NOMO-1 treated with DMSO at 0.1 percent for 48 hours (cell line): ENCODE data around the gene MOV10L1.
"Not testable (repeated sequence)": the region's sequence is repeated elsewhere in the genome, so short reads cannot be mapped to it uniquely, and the experiment has no call there.

Experiments used
- DNase-seq: peaks from one replicate; lab custom pipeline; 2025; ENCODE audit not compliant: unreplicated experiment; lab: John Stamatoyannopoulos, UW

The MOV10L1 gene

DNA sequence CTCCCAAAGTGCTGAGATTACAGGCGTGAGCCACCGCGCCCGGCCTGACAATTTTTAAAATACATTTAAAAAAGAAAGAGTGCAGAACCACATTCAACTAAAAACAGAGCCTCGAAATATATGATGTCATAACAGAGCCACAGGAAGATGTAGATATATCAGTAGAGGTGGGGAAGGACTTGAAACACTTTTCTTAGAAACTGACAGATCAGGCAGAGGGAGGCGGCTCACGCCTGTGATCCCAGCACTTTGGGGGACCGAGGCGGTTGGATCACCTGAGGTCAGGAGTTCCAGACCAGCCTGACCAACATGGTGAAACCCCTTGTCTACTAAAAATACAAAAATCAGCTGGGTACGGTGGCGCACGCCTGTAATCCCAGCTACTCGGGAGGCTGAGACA lies 11.6 kb upstream of the MOV10L1 start:
- no peak for DNase-seq

DNA sequence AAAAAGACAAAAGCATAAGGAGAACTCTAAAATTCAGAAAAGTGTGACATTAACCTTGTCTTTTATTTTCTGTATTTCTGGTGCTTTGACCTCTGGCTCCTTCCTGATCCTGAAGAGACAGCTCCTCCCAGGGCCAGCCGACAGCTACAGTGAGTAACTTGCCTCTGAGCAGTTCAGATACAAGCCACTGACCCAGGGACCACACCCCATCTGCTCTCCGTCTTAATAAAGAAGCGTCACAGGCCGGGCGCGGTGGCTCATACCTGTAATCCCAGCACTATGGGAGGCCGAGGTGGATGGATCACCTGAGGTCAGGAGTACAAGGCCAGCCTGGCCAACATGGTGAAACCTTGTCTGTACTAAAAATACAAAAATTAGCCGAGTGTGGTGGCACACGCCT lies 11.0 kb upstream of the MOV10L1 start:
- no peak for DNase-seq

DNA sequence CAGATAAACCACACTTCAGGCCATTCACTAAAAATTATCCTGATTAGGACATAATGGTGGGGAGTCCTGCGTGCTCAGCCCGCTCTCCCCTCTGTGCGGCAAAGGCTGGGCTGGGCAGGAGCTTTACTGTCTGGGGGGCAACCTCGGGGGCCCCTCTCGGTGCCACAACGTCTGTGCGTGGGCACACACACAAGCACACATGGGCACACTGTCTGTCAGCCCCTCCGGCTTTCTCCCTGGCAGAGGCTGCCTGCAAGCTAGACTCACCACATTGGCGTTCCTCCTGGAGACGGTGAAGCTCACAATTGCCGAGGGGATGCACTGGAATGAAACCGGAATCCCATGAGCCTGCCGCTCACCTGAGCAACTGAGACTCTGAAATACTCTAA lies 9.7 kb upstream of the MOV10L1 start:
- DNase-seq = no peak

DNA sequence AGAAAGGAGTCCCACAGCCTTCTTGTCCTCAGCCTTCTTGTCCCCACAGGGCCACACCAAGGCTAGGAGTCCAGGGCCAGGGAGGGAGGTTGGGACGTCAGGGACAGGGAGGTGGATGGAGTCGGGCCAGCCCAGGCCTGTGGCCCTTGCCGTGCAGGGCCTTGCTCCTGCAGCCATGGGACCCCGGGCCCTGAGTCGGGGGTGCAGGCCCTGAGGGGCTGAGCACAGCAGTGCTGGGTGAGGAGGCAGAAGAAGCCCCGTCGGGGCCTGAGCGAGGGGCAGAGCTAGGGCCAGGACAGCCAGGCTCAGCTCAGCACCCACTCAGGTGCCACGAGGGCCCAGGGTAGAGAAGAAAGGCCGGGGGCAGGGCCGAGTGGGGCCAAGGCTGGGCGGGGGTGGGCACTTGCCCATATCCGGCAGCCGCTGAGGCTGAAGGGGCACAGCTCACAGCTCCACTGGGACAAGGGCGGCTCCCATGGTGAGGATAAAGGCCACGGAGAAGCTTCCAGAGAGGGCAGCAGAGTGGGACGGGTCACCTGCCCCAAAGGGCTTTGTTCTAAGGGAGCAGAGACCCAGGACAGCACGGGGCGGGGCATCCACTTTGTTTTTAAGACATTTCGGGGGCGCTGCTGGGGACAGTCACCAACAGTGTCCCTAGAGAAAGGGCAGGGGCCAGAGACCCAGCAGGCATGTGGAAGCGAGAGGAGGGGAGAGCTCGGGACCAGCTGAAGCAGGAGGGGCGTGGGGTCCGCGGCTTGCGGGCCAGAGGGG lies 8.2 kb upstream of the MOV10L1 start:
- DNase-seq = no peak

DNA sequence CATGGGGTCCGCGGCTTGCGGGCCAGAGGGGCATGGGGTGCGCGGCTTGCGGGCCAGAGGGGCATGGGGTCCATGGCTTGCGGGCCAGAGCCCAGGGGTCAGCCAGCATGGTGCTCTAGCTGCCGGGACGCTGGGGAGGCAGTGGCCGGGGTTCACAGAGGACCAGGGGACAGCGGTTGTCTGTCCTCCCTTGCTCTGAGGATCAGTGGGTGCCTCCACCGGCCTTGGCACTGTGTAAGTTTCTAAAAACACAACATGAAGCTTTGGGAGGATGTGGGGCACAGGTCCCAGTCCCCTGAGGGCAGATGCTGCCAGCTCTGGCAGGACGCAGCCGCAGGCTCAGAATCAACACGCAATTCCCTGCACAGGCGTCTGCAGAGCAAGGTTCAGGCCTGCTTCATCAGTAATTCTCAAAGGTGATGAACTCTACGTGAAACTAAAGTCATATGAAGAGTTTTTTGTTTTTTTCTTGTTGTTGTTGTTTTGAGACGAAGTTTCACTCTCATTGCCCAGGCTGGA lies 7.5 kb upstream of the MOV10L1 start:
- no peak for DNase-seq

DNA sequence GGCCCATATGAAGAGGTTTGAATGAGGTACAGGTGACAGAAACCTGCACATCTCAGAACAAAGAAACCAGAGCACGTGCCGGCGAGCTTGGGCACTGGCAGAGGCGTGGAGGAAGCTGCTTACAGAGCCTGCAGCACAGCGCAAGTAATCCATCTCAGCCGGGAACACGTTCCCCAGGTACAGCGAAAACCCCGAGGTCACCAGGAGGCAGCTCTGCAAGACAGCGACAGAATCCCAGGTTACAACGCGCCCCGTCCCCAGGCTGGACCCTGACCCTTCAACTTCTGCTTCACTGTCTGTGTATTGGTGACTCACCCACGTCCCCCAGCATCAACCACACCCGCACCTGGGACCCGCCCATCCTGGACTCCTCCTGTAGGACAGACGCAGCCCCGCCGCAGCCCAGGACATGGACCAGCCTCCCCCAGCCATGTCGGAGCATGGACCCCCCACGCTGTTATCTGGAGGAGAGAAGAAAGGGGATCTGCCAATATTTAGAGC lies 6.8 kb upstream of the MOV10L1 start:
- DNase-seq = no peak

DNA sequence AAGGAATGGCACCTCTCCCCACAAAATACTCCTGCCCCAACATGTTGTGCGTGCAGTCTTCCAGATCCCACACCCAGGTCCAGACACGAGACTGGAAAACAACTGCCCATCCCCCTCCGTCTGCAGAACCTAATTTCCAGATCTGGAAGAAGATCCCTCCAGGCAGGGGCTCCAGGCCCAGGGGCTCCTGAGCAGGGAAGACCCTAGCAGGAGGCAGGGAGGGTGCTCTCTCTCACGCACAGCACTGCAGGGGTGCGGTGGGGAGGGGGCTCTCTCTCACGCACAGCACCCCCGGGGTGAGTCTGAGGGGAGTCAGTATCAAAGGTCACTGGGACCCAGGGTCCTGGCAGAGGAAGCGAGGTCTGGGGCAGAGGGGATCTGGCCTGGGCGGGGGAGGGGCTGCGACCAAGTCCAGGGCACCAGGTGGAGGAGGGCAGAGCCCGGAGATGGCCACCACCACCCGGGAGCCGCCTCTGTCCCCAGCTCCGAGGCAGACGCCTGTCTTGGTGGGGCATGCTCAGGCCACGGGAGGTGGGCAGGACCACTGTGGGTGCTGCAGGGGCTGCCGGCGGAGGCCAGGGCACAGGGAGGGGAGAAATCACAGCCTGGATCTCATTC lies 6.2 kb upstream of the MOV10L1 start:
- DNase-seq = no peak

DNA sequence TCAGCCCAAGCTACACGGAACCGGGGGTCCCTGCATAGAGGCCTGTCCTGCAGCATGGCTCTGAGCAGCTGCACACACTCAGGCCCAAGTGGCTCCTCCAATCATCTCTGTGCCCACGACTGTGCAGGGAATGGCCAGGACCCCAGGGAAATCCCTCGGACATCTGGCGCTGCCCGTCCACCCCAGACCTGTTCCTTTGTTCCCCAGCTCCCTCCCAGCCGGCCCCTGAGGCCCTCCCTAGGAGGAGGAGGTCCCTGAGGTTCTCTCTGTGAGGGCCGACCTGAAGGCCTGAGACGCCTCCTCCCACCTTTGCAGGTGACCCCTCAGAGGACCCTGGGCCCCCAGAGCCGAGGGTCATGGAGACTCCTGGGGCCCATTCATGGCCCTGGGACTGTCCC lies 5.7 kb upstream of the MOV10L1 start:
- DNase-seq = no peak

DNA sequence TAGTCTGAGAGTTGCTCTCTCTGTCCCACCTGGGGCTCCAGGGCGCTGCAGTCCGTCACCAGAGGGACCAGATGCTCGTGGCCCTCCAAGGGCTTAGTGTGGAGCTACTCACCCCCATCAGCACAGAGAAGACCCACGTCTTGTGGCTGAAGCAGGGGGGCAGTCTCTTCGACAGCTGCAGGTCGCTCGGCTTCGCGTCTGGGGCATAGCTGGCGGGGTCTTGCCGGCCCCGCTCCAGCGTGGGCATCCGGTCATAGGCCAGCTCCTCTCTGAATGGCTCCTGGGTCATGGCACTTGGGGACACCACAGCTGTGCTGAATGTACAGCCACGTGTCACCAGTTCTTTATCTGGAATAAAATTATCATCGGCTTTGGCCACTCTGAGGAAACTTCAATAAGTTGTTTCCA lies 5.2 kb upstream of the MOV10L1 start:
- no peak for DNase-seq

DNA sequence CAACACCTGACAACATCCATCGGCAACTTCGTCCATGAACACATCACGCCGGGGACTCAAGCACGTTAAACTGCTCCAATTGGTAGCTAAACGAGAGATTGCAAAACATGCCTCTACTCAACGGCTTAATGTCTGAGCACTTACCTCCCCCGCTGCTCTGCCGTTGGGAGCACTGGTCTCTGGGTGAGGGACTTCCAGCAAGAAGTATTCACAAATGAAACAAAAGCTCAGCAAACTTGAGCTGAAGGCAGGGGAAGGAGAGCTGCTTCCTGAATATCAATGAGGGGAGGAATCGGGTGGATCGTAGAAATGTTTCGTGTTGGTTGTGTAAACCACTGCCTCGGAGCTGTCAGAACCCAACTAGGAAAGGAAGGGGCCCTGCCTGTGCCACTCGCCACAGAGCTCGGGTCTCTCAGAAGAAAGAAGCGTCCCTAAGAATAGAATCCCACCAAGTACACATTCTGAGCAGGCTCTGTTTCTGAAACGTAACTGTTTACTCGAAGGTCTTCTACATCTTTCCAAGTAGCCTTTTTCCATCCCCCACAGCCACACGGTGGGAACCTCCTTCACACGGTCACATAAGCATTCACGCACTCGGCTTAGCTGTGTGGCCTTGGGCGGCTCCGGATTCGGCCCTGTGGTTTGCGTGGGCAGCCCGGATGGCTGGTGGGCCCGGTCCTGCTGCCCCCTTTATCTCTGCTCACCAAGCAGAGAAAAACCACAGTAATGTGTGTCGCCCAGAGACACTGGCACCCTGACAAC lies 4.4 kb upstream of the MOV10L1 start, which contains the start of gene MLC1:
Gene MLC1 (minus strand): TSS at position 216 of the 762 bp plus-strand sequence. CDS start 524 bp downstream, outside the sequence.
- DNase-seq = peak; percentile 73

DNA sequence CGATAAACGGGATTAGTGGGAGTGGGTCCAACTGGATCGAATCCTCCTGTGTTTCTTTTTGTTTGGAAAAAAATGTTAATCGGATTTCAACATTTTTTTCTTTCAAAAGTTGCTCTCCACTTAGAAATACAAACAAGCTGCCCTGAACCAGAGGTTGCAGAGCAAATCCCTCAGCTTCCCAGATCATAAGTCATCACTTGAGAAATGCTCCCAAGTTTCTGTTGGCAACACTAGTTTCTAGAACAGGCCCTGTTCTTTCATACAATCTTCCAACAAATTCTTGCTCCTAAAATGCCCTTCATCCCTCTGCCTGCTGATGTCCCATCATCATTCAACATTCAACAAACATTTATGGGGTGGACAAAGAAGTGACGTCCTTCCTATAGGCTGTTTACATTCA lies 3.3 kb upstream of the MOV10L1 start:
- DNase-seq = no peak

DNA sequence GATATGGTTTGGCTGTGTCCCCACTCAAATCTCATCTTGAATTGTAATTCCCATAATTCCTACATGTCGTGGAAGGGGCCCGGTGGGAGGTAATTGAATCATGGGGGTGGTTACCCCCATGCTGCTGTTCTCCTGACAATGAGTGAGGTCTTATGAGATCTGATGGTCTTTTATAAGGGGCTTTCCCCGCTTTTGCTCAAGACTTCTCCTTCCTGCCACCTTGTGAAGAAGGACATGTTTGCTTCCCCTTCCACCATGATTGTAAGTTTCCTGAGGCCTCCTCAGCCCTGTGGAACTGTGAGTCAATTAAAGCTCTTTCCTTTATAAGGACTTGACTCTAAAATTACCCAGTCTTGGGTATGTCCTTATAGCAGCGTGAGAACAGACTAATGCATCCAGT lies 2.8 kb upstream of the MOV10L1 start:
- not testable (repeated sequence) for DNase-seq

DNA sequence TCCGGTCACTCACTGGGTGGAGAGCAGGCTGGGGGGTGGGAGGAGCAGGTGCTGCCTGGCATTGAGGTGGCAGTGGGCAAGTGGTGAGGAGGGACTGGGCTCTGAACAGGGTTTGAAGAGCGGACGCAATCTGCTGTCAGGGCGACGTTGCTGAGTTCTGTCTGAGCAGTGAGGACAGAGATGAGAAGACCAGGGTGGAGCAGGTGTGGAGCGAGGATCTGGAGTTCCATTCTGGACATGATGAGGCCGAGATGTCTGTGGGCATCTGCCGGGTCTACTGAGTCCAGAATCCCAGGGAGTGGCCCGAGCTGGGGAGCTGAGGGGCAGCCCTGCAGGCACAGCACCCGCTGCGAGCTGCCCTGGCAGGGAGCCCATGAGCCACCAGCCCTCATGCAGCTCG lies 2.2 kb upstream of the MOV10L1 start:
- no peak for DNase-seq

DNA sequence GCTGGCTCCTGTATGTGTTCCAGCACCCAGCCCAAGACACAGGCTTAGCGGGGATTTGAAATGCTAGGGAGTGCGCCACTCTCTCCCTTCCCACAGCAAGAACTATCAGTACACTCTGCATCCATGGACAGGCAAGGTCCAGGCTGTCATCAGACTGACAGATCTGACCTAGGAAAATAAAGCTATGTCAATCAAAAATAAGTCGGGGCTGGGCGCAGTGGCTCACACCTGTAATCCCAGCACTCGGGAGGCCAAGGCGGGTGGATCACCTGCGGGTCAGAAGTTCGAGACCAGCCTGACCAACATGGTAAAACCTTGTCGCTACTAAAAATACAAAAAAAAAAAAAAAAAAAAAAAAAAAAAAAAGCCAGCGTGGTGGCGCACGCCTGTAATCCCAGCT lies 1.7 kb upstream of the MOV10L1 start:
- no peak for DNase-seq

DNA sequence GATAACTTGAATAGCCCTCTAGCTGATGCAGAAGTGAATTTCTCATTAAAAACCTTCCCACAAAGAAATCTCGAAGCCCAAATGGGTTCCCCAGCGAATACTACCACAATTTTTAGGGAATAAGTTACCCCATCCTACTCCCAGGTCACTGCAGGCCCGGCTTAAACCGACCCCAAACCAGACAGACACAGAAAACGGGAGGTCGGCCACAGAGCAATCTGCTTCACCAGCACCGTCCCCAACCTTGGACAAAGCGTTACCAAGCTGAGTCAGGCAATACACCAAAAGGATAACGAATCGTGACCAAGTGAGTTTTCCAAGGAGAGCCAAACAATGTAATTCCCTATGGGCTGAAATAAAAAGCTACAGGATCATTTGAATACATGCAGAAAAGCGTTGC lies 575 bp upstream of the MOV10L1 start:
- no peak for DNase-seq

DNA sequence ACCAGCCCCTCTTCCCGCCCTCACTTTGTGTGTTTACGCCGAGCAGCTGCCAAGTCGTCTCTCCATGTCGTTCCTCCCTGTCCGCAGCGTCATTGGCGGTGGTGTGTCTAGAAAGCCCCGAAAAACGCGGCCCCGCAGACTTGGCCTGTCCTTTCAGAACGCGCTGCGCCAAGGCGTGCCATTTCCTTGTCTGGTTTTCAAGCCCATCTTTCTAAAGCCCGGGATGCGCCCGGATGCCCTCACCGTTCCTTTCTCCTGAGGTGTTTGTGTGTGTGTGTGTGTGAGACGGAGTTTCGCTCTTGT lies 557 bp downstream of the MOV10L1 start:
- DNase-seq = no peak

DNA sequence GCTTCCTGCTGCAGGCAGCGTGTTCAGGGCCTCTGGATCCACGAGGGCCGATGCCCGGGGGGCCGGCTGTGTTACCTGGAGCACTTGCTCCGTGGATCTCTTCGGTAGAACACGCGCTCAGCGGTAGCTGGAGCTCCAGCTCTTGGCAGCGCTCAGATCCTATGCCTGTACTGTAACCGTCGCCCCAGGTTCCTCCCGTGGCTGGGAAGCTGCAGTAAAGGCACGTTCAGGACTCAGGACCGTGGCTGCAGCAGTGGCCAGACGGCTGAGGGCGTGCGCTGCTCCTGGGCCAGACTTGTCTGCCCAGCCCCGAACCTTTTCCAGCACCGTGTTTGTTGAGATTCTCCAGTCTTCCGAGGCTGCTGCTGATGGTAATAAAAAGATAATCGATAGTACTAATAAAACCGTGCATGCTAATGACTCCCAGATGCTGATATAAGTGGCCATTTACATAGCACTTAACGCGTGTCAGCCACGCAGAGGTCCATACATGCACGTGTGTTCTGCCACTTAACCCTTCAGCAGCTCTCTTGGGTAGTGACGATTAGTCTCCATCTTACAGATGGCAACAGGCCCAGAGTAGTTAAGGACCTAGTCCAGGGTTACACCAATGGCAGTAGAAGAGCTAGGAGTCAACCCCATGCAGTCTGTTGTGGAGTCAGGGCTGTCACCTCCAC lies 1.4 kb downstream of the MOV10L1 start:
- no peak for DNase-seq

DNA sequence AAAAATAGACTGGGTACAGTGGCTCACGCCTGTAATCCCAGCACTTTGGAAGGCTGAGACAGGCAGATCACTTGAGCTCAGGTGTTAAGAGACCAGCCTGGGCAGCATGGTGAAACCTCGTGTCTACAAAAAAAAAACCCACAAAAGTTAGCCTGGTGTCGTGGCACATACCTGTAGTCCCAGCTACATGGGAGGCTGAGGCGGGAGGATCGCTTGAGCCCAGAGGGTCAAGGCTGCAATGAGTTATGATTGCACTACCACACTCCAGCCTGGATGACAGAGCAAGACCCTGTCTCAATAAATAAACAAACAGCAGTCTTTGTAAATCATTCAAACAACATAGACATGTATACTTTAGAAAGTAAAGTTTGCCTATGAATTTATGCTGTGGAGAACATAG lies 2.5 kb downstream of the MOV10L1 start:
- DNase-seq = no peak

DNA sequence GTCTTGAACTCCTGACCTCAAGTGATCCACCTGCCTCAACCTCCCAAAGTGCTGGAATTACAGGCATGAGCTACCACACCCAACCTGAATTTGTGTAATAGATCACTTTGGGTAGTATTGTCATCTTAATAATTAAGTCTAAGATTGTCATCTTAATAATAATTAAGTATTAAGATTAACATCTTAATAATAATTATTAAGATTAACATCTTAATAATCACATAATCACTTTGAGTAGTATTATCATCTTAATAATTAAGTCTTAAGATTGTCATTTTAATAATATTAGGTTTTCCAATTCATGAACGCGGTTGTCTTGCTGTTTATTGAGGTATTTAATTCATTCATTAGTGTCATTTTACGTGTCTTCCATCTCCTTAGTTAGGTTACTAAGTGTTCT lies 8.2 kb downstream of the MOV10L1 start:
- no peak for DNase-seq

DNA sequence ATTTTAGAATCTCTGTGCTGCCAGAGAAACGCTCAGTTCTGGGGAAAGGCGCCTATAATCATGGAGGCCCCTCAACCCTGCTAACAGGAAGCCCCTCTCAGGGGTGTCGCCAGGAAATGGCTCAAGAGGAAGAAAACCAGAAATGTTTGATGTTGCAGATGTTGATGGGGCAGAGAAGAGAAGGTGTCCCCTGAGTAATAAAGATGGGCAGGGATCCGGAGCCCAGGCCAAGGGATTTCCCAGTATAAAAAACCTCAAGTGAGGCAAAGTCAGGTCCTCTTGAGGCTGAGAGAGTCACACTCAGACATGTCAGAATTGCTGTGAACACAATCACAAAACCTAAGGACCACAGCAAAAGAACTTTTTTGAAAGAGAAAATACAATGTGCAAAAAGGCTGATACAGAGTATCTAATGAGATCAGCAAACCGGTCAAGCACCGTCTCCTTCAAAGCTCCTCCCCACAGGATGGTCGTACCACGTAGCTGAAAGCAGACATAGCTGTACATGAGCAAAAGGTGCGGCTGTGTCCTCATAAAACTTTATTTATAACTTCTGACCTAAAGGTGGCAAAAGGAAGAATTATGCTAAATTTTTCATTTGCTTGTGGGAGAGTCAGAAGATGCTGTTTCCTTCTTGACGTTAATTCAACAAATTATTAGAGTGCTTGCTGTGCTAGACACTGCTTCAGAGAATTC lies 12.2 kb downstream of the MOV10L1 start:
- DNase-seq = no peak

DNA sequence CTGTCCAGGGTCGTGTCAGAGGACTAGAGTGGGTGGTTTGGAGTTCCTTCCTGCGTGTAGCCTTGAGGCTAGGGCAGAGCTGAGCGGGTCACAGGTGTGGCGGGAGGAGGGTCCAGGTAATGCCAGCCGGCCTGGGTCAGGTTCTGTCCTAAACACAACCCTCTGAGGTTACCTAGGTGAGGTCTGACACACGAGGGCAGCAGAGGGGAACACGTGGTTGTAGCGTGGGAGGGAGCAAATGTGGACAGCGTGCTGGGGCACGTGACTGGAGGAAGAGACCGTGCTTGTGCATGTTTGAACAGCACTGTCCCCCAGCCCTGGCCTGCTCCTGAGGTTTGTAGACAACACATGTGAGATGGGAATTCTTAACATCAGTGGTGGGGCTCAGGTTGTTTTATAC lies 13.1 kb downstream of the MOV10L1 start:
- no peak for DNase-seq
